Measurements from ENCODE around the gene KRTAP9-7. TPM values are rescaled to one million over a fixed set of nuclear protein-coding genes. Genes with fewer than 3 reads are reported as not detected.

Gene KRTAP9-7
- total and polyA plus RNA-seq, 4 donors = not detected

DNA sequence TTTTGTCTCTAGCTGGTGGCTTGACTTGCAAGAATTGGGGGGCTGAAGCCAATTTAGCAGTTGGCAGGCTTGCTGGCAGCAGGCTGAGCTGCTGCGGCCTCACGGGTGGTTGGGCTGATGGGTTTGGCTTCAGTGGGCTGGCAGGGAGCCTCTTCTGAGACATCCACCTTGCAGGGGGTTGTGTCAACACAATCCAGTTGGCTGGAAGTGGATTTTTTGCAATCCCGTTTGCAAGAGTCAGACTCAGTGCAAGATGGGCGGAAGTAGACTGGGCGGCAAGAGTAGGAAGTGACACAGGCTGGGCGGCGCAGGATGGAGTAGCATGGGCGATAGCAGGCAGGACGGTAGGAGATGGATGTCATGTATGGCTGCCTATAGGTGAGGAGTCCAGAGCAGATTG, 32.1 kb downstream of the KRTAP9-7 start:
- Histone ChIP-seq H3K36me3 (ENCODE audit: control insufficient read depth in 4 of 4, insufficient read depth in 4 of 4, low read length in 4 of 4) (no peaks in the 10 kb centered on the region), H3K27ac (ENCODE audit: low read depth in 1 of 2, low read length in 1 of 2) (no peak overlapping the region), H3K9ac (ENCODE audit: insufficient read depth in 1 of 2, low read length in 2 of 2) (no peak overlapping the region), H3K27me3 (ENCODE audit: control insufficient read depth in 3 of 3, insufficient read depth in 3 of 3, low read length in 2 of 3) (peaks cover 0 to 4% (median 0%) of the 10 kb centered on the region in 3 donors), H3K4me3 (no peak overlapping the region), H3K4me1 (ENCODE audit: control insufficient read depth in 5 of 5, insufficient read depth in 5 of 5, low read length in 5 of 5) (peaks cover 0 to 6% (median 0%) of the 10 kb centered on the region in 5 donors), H3K9me3 (ENCODE audit: control insufficient read depth in 4 of 4, insufficient read depth in 3 of 4, low read length in 3 of 4) (no peaks in the 10 kb centered on the region)
- DNase-seq (no peak), ATAC-seq (ENCODE audit: insufficient read depth, low FRiP score) (peak; percentile 47)
- 41 to 72% methylated on average over 9 of the region's 9 CpGs for WGBS, 2 donors
- TF ChIP-seq, protein P1, sequence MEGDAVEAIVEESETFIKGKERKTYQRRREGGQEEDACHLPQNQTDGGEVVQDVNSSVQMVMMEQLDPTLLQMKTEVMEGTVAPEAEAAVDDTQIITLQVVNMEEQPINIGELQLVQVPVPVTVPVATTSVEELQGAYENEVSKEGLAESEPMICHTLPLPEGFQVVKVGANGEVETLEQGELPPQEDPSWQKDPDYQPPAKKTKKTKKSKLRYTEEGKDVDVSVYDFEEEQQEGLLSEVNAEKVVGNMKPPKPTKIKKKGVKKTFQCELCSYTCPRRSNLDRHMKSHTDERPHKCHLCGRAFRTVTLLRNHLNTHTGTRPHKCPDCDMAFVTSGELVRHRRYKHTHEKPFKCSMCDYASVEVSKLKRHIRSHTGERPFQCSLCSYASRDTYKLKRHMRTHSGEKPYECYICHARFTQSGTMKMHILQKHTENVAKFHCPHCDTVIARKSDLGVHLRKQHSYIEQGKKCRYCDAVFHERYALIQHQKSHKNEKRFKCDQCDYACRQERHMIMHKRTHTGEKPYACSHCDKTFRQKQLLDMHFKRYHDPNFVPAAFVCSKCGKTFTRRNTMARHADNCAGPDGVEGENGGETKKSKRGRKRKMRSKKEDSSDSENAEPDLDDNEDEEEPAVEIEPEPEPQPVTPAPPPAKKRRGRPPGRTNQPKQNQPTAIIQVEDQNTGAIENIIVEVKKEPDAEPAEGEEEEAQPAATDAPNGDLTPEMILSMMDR (IDR thresholded peaks at IDR 0.05; ENCODE audit: control extremely low read depth, extremely low read depth) = no peak

DNA sequence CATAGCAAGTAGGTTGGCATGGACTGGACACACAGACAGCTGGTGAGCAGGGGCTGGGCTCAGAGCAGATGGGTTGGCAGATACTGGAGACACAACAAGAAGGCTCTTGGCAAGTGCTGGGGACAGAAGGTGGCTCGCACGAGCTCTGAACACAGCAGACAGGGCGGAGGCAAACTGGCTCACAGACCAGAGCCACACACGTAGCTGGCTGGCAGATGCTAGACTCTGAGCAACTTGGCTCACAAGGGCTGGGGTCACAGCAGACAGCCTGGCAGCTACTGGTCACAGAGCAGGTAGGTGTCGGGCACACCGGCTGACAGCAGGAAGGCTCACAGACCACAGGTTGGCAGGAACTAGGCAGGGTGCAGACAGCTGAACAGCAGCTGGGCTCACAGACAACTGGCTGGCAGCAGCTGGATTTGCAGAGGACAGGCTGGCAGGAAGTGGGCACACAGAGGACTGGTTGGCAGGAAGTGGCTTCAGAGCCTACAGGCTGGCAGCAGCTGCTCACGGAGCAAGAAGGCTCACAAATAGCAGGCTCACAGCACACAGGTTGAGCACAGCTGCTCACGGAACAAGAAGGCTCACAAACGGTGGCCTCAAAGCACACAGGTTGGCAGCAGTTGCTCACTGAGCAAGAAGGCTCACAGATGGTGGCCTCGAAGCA, 32.9 kb downstream of the KRTAP9-7 start:
- WGBS, 2 donors = 30 to 45% methylated on average over 10 of the region's 10 CpGs
- H3K27ac ChIP-seq (ENCODE audit: low read depth in 1 of 2, low read length in 1 of 2) = no peak overlapping the region
- DNase-seq (no peak), ATAC-seq (ENCODE audit: insufficient read depth, low FRiP score) (peak; percentile 47)
- no peak overlapping the region for H3K9ac ChIP-seq (ENCODE audit: insufficient read depth in 1 of 2, low read length in 2 of 2)
- no peak overlapping the region for H3K4me3 ChIP-seq
- H3K9me3 ChIP-seq (ENCODE audit: control insufficient read depth in 4 of 4, insufficient read depth in 3 of 4, low read length in 3 of 4) = no peaks in the 10 kb centered on the region
- peaks cover 0 to 4% (median 0%) of the 10 kb centered on the region in 3 donors for H3K27me3 ChIP-seq (ENCODE audit: control insufficient read depth in 3 of 3, insufficient read depth in 3 of 3, low read length in 2 of 3)
- TF ChIP-seq, protein P1 (IDR thresholded peaks at IDR 0.05; ENCODE audit: control extremely low read depth, extremely low read depth) = no peak
- peaks cover 0 to 6% (median 0%) of the 10 kb centered on the region in 5 donors for H3K4me1 ChIP-seq (ENCODE audit: control insufficient read depth in 5 of 5, insufficient read depth in 5 of 5, low read length in 5 of 5)
- H3K36me3 ChIP-seq (ENCODE audit: control insufficient read depth in 4 of 4, insufficient read depth in 4 of 4, low read length in 4 of 4) = no peaks in the 10 kb centered on the region

DNA sequence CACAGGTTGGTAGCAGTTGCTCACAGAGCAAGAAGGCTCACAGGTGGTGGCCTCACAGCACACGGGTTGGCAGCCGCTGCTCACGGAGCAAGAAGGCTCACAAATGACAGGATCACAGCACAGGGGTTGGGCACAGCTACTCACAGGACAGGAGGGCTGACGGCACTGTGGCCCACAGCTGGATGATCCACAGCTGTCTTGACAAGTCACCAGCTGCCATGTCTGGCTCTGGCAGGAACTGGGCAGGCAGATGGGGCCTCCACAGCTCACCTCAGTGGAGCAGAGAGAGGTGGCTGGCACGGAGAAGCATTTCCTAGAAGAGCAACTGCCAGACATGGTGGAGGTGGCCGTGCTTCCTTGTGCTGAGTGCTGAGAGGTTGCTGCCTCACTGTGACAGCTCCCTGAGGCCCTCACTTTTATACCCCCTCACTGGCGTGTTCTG, 33.4 kb downstream of the KRTAP9-7 start, which contains the start of gene KRTAP16-1:
TSS of gene KRTAP16-1 (minus strand) at position 392 of the 442 bp plus-strand sequence. CDS start at position 336, 56 bp downstream.
- Histone ChIP-seq H3K4me1 (ENCODE audit: control insufficient read depth in 5 of 5, insufficient read depth in 5 of 5, low read length in 5 of 5) (peaks cover 0 to 6% (median 0%) of the 10 kb centered on the region in 5 donors), H3K9me3 (ENCODE audit: control insufficient read depth in 4 of 4, insufficient read depth in 3 of 4, low read length in 3 of 4) (peaks cover 0 to under 1% (median 0%) of the 10 kb centered on the region in 4 donors), H3K27ac (ENCODE audit: low read depth in 1 of 2, low read length in 1 of 2) (no peak within 1 kb of the TSS), H3K4me3 (no peak within 1 kb of the TSS), H3K27me3 (ENCODE audit: control insufficient read depth in 3 of 3, insufficient read depth in 3 of 3, low read length in 2 of 3) (peaks cover 0 to 4% (median 0%) of the 10 kb centered on the region in 3 donors), H3K9ac (ENCODE audit: insufficient read depth in 1 of 2, low read length in 2 of 2) (no peak within 1 kb of the TSS), H3K36me3 (ENCODE audit: control insufficient read depth in 4 of 4, insufficient read depth in 4 of 4, low read length in 4 of 4) (no peaks in the 10 kb centered on the region)
- DNase-seq = no peak
- no peak for ATAC-seq (ENCODE audit: insufficient read depth, low FRiP score)
- TF ChIP-seq, protein P1 (IDR thresholded peaks at IDR 0.05; ENCODE audit: control extremely low read depth, extremely low read depth) = no peak
- 25 to 51% methylated on average over 7 of the region's 7 CpGs for WGBS, 2 donors
